HG02852 (cell line): ENCODE results near the gene LINGO1.

ENCODE experiments used
- ATAC-seq: cut with Tn5 transposase; IDR thresholded peaks from one replicate; pipeline ENCODE4 v1.9.1; 2021; ENCODE audit warnings: mild to moderate bottlenecking, moderate library complexity; ENCODE audit not compliant: unreplicated experiment

Gene LINGO1

DNA sequence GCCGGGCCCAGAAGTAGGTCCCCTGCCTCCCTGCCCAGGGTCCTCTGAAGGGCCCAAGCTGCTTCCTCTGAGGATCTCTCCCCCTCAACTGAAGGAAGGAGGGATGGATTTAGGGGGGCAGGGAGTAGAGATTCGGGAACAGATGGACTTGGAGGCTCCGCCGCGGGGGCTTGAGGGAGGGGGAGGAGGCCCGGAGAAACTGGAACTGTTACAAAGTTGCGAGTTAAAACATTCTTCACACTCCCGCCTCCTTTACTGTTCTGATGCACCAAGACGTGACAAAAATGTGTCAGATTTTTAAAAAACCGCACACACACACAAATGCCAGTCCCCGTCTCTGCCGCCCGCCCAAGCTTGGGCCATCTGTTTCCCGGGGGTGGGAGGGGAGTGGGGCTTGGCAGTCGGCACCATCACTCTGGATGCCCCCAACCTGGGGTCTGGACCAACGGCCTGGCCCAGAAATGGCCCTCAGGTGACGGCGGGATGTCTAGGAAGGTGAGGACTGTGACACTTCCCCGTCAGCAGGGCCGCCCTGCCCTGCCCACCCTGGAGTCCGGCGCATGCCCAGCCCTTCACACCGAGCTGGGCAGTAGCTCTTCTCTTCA, 25.0 kb upstream of the LINGO1 start:
- no peak for ATAC-seq

DNA sequence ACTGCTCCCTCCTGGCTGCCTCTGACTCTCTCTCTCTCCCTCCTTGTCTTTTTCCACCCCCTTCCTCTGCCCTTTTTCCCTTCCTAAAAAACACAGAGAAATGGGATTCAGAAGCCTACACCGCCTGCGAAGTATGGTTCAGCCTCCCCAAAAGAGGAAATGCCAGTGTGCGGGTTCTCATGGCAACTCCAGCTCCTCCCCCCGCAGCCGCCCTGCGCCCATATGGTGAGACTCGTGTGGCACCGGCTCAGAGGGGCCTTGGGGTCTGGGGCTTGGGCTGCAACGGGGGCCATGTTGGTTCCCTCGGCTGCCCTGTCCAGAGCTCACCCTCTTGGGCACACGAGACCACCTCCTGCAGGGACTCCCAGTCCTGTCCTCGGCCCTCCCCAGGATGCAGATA, 23.6 kb upstream of the LINGO1 start:
- ATAC-seq = no peak

DNA sequence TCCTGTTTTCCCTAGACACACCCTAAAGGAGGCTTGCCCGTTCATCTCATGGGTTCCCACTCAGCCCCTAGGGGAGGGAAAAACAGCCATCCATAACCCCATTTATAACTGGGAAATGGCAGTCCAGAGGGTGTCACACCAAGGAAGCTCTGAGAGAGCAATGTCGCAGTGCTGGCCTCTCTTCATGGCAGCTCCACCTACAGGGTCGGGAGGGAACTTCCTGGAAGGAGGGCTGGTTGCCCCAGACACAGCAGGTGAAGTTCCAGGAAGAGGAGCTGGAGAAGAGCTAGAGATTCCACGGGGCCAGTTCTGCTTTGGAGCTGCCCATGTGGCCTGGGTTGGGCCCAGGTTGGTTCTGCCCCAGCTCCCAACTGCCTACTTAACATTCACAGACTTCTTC, 22.3 kb upstream of the LINGO1 start:
- ATAC-seq = no peak

DNA sequence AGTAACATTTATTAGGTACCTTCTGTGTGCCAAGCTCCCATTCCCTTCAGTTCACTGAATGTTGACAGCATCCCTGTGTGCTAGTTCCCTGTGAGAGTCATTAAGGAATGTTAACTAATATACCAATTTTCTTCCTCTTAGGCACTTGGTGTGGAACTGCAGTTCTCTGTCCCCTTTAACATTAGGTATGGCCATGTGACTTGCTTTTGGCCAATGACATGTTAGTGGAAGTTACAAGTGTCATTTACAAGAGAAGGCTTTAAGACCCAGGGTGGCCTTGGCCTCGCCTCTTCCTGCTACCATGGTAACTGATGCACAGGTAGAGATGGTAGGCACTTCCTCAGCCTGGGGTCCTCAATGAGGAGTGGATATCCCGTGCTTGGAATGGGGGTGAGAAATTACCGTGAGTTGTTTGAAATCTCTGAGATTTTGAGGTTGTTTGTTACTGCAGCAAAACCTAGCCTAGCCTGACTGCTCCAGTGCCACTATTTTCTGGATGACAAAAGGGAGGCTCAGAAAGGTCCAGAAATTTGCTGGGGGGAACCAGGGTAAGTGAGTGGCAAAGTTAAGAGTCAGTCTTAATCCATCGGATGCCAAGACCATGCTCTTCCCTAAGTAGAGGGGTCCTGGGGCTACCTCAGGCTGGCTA, 21.2 kb upstream of the LINGO1 start:
- ATAC-seq = no peak

DNA sequence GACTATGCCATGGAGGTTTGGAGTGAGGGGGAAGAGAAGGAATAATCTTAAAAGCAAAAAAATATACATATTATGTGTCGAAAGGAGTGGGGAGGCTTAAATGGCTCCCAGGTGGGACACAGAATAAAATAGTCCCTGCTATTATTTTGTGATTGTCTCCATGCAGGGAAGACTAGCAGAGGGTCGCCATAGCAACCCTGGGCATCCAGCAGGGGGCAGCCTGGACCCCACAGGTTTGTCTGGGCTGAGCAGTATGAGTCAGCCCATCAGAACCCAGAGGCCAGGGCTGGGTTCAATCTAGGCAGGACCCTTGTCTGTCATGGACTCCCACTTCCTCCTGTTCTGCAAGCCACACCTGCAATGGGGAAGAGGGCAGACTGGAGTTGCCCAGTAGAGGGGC, 17.6 kb upstream of the LINGO1 start:
- ATAC-seq = no peak

DNA sequence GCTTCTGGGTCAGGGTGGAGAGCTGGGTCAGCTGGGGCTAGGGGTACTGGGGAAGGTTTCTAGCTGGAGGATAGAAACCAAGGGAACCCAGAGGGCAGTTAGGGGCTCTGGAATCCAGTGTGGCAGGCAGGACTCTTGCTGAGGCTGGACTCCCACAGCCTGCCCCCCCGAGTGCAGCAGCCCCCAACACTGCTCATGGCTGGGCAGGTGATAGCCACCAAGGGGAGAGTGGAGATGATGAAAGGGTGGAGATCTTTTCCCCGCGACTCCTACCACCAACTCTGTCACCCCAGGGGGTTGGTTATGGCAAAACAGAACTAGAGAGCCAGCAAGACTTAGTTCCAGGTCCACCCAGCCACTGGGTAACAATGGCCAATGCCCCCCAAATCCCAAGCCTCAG, 16.9 kb upstream of the LINGO1 start:
- ATAC-seq = no peak

DNA sequence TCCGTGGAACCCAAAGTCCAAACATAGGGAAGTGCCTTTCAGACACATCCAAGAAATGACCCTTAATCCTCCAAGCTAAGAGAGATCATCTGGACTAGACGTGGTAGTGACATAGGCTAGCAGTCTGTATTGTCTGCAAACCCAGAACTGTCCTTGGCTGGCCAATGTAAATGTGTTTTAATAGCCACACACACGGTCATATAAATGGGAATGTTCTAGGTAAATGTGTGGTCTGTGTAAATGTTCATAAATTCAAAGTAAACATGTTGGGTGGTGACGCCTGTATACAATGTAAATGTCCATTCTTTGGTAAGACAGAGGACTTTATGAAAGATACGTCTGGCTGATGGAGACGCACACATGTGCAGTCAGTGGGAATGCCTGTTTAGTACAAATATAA, 16.3 kb upstream of the LINGO1 start:
- ATAC-seq = no peak

DNA sequence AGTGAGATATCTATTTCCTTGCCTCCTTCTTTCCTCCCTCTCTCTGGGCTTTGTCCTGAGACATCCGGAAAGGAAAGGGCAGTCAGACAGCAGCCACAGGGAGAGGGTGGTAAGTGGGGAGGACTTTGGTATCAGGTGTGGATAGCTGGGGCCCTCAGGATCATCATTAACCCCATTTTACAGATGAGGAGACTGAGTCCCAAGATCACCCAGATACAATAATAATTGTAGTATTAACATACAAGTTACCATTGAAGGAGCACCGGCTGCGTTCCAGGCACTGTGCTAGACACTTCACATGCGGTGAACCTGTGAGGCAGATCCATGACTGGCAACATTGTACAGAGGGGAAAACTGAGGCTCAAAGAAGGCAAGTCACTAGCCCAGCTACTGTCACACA, 15.2 kb upstream of the LINGO1 start:
- ATAC-seq = no peak

DNA sequence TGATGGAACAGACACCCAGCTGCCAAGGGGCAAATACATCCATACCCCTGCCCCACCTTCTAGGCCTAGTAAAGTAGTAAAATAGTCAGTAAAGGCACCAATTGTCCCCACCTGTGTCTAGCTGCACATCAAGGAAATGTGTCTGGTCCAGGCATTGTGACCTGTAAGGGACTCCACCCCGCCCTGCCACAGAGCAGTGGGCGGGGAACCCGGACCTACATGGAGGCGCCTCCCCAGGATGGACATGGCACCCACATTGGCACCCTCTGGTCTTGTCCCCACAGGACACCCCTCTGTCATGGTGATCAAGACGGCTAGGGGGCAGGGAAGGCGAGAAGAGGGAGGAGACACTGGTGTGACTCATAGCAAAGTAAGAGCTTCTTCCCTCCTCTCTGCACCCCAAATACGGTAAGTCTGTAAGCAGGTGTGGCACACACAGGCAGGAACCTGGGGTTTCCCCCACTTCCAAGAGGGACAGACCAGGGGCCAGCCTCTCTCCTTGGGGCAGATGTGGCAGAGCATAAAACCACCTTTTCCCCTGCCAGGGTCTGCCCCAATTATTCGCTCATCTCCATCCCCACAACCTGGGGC, 13.5 kb upstream of the LINGO1 start:
- no peak for ATAC-seq

DNA sequence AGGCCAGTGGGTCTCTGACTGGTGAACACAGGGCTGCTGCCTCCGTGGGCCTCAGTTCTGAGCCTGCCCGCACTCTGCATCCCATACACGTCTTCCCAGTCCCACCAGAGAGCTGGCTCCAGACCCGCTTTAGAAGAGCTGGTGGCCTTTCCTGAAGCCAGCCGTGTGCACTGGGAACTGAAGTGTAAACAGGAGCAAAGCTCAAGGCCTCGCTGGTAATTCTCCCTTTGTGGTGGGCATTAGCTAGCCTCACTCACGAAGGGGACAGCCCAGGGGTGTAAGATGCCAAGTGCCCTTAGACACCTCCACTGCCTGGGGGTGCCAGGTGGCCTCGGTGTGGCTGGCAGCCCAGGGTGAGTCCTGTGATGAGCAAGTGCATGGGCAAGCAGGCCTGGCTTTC, 12.9 kb upstream of the LINGO1 start:
- ATAC-seq = no peak

DNA sequence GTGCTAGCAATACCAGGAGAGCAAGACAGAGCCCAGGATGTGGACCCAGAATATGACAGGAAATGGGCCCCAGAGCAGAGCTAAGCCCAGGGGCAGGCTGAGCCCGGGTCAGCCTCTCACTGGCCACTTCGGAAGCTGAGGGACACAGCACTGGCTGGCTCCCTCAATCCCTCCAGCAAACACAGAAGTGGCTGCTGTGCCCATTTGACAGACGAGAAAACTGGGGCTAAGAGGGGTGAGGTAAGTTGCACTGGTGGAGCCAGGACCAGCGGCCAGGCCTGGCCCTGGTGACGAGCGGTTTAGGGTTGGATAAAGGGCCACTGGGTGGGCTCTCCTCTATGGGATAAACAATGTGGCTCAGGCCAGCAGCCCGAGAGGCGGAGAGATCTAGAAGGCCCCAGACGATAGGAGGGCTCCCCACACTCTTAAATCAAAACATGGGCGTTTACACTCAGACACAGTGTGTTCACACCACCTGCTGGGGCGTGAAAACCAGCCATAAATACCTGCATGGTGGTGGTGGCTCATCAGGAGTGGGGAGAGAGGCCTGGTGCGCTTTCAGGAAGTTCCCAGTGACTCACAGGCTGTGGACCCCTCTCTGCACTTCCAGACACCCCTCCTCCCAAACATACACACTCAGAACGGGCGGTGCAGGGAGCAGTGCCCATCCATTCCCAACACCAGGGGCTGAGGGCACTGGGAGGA, 12.0 kb upstream of the LINGO1 start:
- ATAC-seq = no peak

DNA sequence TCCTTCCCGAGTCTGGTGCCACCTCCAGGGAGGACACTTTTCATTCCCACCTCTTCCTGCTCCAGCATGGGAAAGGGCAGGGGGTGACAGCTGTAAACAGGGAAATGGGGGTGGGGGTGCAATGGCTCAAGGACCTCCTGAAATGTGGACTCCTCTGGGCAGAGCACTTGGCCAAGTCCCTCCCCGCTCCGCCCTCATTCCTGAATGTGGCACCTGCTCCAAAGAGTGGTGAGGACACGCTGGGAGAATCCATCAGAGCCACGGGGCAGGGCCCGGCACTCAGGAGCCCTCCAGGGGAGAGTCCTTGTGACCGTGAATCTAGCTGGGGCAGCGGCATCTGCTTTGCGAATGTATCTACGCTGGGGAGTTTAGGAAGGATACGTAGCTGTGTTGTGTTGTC, 11.1 kb upstream of the LINGO1 start:
- ATAC-seq = no peak

DNA sequence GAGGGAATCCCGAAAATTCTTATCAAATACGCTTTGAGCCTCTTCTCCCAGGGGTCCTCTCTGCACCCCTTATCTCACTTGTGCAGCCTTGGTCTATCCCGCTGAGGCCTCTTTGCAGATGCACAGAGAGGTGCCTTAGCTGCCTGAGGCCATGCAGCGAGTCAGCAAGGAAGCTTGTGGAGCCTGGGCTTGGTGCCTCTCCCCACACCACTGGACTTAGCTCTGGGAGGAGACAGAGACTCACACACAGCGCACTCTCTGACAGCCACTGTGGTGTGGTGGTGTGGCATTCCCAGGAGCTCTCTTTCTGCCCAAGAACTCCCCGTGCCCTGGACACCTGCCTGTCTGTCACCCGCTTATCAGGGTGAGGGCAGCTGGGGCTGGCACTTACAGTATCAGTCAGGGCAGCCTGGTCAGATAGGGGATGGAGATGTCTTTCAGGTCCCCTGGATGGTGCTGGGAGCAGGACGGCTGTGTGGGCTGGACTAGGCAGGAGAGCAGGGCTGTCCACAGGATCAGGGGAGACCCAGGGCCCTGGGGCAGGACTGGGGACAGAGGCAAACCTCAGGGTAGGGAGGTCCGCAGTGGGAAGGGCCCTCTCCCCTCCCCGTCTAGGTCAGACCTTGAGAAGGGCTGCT, 10.2 kb upstream of the LINGO1 start:
- no peak for ATAC-seq

DNA sequence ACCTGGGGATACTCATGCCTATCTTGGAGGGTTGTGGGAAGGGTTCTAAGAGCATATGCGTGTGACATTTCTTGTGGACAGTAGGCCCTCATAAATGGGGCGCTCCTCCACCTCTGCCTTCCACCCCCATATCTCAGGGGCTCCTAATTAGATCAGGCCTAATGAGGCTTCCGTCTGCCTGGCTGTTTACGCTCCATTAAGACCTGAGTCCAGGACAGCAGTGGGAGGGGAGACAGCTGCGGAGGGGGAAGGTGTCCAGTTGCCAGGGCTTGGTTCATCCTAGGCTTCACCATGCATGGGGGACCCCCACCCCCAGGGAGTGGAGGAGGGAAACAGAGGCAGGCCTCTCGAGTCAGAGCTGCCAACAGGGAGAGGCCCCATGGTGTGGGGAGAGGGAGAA, 9.3 kb upstream of the LINGO1 start:
- no peak for ATAC-seq

DNA sequence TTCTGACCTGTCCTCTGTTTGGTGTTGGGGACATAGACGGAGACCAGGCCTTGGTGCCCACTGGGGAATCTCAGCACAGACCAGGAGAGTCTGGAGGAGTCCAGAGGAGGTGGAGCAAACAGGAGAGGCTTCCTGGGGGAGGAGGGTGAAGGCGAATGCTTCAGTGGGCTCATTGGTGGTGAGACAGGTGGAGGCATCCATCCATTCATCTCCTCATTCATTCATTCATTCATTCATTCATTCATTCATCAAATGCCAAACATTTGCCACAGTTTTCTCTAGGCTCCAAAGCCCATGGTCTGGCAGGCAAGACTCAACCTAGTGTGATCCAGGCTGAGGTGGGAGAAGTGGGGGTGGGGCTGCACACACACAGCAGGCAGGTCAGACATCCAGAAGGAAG, 7.9 kb upstream of the LINGO1 start:
- ATAC-seq = no peak

DNA sequence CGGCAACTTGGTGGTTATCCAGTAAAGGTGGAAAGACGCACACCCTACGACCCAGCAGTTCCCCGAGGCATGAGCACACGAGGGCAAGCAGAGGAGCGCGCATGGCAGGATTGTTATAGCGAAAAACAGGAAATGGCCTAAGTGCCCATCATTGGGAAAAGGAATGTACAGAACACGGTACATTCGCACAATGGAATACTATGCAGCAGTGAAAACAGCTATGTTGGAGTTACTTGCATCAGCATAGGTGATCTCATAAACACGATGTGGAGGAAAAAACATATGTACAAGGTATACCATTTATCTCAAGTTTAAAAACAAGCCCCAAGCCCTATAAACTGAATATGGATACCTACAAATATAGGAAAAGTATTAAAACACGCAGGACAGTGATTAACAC, 6.7 kb upstream of the LINGO1 start:
- ATAC-seq = no peak

DNA sequence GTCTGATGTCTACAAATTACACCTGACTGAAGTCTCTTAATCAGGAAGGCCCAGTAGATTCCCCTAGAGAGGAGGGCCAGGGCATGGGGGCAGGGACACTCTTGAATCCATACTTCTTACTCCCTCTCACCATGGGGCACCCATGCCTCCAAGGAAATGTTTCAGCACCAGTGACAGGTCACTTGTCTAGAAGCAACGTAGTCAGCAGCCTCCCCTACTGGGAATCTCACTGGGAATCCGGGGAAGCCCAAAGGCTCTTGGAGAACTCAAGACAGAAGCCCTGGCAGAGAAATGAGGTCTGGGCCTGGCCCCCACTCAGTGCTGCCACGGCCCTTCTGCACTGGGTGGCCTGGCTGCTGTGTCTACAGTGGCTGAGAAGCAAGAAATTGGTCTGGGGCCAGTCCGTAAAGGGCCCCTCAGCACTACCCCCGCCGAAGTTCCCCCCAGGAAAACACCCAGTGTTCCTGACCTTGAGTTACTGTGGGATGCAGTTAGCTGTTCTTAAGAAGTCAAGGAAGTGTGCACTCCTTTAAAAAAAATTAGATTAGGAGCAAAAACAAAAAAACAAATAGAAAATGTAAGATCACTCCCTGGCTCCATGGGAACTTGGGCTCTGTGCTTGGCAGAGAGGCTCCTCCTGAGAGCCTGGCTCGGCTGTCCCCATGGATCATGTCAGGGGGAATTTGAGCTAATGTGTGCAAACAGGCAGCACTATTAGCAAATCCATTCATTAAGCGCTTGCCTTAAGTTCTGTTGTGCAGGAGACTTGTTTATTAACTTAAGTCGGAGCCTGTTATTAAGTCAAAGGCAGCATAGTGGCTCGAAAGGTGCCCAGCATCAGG, 5.4 kb upstream of the LINGO1 start:
- ATAC-seq = no peak

DNA sequence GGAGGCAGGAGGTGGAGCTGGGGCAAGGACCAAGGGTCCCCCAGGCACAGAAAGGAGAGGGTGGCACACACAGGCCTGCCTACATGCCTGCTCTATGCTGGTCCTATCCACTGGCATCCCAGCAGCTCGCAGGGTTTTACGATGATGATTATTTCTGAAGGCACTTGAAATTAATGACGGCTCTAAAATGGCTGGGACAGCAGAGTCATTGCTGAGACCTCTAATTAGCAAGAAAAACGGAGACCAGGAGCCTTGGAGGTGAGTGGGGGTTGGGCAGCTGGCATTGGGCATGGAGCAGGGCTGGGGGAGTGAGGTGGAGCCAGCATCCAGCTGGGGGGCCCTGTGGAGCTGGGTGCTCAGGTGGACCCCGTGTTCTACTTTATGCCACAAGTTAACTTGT, 3.5 kb upstream of the LINGO1 start:
- no peak for ATAC-seq

DNA sequence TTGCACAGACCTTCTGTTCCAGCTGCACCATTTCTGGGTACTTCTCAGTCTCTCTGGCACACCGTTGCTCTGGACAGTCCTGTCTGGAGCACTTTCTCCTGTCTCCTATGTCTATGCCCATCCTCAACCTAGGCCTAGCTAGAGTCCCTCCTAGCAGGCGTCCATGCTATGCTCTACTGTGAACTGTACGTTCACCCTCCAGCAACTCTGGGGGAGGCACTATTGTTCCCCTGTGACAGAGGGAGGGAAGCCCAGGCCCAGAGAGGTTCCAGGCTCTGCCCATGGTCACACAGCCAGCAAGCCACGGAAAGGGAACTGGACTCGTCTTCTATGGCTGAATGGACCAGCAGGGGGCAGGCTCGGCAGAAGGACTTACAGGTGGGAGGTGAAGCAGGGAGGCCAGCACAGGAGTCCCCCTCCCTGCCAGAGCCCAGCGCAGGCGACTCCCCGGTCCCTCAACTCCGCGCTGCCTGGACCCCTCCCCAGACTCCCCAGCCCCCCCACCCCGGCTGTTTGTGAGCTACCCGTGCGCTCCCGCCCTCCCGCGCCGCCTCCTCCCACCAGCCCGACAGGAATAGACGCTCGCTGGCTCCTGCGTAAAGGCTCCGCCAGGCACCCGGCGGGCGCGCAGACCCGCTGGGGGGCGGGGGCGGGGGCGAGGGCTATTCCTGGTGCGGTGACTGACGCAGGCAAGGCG, 1.7 kb upstream of the LINGO1 start:
- no peak for ATAC-seq

DNA sequence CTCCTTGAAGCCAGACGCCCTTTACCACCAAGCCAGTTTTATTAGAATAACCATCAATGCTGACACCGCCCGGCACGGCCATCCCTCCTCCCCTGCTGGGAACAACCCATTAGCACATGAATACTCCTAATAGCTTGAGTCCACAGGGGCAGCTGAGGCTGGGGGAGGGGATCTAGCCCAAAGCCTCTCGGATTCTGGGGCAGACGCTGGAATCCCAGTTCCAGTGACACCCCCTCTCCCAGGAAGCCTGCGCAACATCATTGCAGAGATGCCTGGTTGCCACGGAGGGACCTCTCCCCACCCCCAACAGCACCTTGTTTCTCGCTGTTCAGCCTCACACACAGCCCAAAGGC, 1.2 kb upstream of the LINGO1 start:
- ATAC-seq = no peak
